T follicular helper cell (primary cell): Measurements from ENCODE around the gene P2RX2.

ENCODE experiments used
- DNase-seq: peaks from one replicate; pipeline ENCODE4 v3.0.0-alpha.2; 2020; ENCODE audit warnings: low read depth

P2RX2 gene

GRCh38 chr12:132603240-132604150 lies 15.1 kb upstream of the P2RX2 start:
- DNase-seq, result no peak

GRCh38 chr12:132604151-132604618 lies 14.4 kb upstream of the P2RX2 start:
- no peak for DNase-seq

- no peak for DNase-seq
Observed at GRCh38 chr12:132604668-132605441, 13.7 kb upstream of the P2RX2 start.

GRCh38 chr12:132605892-132606291 lies 12.7 kb upstream of the P2RX2 start:
- DNase-seq, result no peak

- DNase-seq, result no peak
Observed at GRCh38 chr12:132606466-132606865, 12.1 kb upstream of the P2RX2 start.

GRCh38 chr12:132606927-132607326 lies 11.6 kb upstream of the P2RX2 start:
- no peak for DNase-seq

- no peak for DNase-seq
Observed at GRCh38 chr12:132608231-132609171, 10.1 kb upstream of the P2RX2 start.

GRCh38 chr12:132610051-132610759 lies 8.4 kb upstream of the P2RX2 start, which contains the start of gene LRCOL1:
Gene LRCOL1 (minus strand): TSS chr12:132610582. CDS start chr12:132606251, 4,331 bp downstream.
- DNase-seq, result no peak

GRCh38 chr12:132610866-132611602 lies 7.5 kb upstream of the P2RX2 start:
- no peak for DNase-seq

GRCh38 chr12:132611620-132612019 lies 7.0 kb upstream of the P2RX2 start:
- DNase-seq, result no peak

- no peak for DNase-seq
Observed at GRCh38 chr12:132614029-132614428, 4.5 kb upstream of the P2RX2 start.

- peak; percentile 70 for DNase-seq
Observed at GRCh38 chr12:132614861-132615578, 3.6 kb upstream of the P2RX2 start.

GRCh38 chr12:132615579-132616038 lies 3.0 kb upstream of the P2RX2 start:
- no peak for DNase-seq

- no peak for DNase-seq
Observed at GRCh38 chr12:132617135-132617701, 1.4 kb upstream of the P2RX2 start.

- no peak for DNase-seq
Observed at GRCh38 chr12:132617822-132618682, 524 bp upstream of the P2RX2 start.

GRCh38 chr12:132619071-132619385 lies 452 bp downstream of the P2RX2 start:
- no peak for DNase-seq

GRCh38 chr12:132619386-132620112 lies 973 bp downstream of the P2RX2 start:
- no peak for DNase-seq
